ENCODE results near the gene SEC14L2.

DNA sequence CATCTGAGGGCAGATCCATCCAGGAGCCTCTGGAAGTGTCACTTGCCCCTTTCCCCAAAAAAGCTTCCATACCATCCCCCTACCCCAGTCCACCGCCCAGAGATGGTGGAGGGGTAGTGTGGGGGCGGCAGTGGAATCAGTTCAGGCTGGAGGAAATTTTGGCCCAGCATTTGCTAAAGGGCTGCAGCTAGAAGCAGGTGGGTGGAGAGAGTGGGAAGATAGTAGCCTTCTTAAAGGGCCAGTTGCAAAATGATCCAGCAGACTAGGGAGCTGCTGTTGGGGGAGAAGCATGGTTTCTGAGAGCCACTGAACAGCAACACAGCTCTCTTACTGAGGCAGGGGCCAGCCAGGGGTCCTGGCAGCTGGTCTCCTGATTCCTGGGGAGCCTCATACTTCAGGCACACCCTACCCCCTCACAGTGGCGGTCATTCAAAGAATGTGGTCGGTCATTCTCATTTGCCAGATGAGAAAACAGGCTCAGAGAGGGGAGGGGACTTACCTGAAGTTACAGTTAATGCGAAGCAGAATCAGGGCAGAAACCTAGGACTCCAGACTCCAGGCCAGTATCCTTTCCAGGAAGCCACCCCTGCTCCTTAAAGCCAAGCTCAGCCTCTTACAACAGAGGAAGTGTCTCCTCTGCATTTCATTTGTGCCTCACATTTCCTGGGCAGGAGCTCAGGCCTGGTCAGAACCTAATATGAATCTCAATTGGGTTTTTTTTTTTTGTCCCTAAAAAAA is 5.4 kb downstream of the SEC14L2 start:
- TF ChIP-seq, protein P1, sequence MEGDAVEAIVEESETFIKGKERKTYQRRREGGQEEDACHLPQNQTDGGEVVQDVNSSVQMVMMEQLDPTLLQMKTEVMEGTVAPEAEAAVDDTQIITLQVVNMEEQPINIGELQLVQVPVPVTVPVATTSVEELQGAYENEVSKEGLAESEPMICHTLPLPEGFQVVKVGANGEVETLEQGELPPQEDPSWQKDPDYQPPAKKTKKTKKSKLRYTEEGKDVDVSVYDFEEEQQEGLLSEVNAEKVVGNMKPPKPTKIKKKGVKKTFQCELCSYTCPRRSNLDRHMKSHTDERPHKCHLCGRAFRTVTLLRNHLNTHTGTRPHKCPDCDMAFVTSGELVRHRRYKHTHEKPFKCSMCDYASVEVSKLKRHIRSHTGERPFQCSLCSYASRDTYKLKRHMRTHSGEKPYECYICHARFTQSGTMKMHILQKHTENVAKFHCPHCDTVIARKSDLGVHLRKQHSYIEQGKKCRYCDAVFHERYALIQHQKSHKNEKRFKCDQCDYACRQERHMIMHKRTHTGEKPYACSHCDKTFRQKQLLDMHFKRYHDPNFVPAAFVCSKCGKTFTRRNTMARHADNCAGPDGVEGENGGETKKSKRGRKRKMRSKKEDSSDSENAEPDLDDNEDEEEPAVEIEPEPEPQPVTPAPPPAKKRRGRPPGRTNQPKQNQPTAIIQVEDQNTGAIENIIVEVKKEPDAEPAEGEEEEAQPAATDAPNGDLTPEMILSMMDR (conservative IDR thresholded peaks at IDR 0.05; ENCODE audit: low read depth, low read length) = no peak
- TF ChIP-seq POLR2A (IDR thresholded peaks at IDR 0.05; ENCODE audit: low read depth, low read length) (no peak), MAFK (IDR thresholded peaks at IDR 0.05; ENCODE audit: low read depth, low read length) (no peak)
- TF ChIP-seq, protein P2, sequence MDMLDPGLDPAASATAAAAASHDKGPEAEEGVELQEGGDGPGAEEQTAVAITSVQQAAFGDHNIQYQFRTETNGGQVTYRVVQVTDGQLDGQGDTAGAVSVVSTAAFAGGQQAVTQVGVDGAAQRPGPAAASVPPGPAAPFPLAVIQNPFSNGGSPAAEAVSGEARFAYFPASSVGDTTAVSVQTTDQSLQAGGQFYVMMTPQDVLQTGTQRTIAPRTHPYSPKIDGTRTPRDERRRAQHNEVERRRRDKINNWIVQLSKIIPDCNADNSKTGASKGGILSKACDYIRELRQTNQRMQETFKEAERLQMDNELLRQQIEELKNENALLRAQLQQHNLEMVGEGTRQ (IDR thresholded peaks at IDR 0.05; ENCODE audit: low read depth, low read length) = no peak
